GM19324 (cell line): ENCODE data around the gene BHMT.

Experiments used
- ATAC-seq: cut with Tn5 transposase; IDR thresholded peaks from one replicate; pipeline ENCODE4 v1.9.1; 2021; ENCODE audit warnings: mild to moderate bottlenecking, moderate library complexity; ENCODE audit not compliant: unreplicated experiment, low FRiP score

BHMT gene

GRCh38 chr5:79111387-79111959 lies at the start of gene BHMT:
Gene BHMT, plus strand, starts transcription at chr5:79111809. Its CDS starts 77 bp downstream, at chr5:79111886.
- ATAC-seq: no peak

- ATAC-seq: no peak
Measured at GRCh38 chr5:79062436-79062835, 49.2 kb upstream of the BHMT start.

- ATAC-seq: no peak
Measured at GRCh38 chr5:79069488-79070349, 41.9 kb upstream of the BHMT start, which contains the start of the genes BHMT2 and DMGDH. Gene BHMT2, plus strand, starts transcription at chr5:79069767. Its CDS starts 16 bp downstream, at chr5:79069783. Gene DMGDH, minus strand, starts transcription at chr5:79069674. Its CDS starts 54 bp downstream, at chr5:79069620.

- ATAC-seq: no peak
Measured at GRCh38 chr5:79070350-79070667, 41.3 kb upstream of the BHMT start.

- ATAC-seq: no peak
Measured at GRCh38 chr5:79074641-79075040, 37.0 kb upstream of the BHMT start.

GRCh38 chr5:79075646-79076426 lies 35.8 kb upstream of the BHMT start:
- ATAC-seq: no peak

- no peak for ATAC-seq
Measured at GRCh38 chr5:79076819-79077218, 34.8 kb upstream of the BHMT start.

GRCh38 chr5:79077680-79078365 lies 33.8 kb upstream of the BHMT start:
- ATAC-seq: no peak

- no peak for ATAC-seq
Measured at GRCh38 chr5:79080804-79081203, 30.8 kb upstream of the BHMT start.

GRCh38 chr5:79081779-79082178 lies 29.8 kb upstream of the BHMT start:
- no peak for ATAC-seq

GRCh38 chr5:79086116-79086515 lies 25.5 kb upstream of the BHMT start:
- no peak for ATAC-seq

- no peak for ATAC-seq
Measured at GRCh38 chr5:79088507-79088906, 23.1 kb upstream of the BHMT start.

- ATAC-seq: no peak
Measured at GRCh38 chr5:79091064-79091463, 20.5 kb upstream of the BHMT start.

- no peak for ATAC-seq
Measured at GRCh38 chr5:79093762-79094161, 17.8 kb upstream of the BHMT start.

- ATAC-seq: no peak
Measured at GRCh38 chr5:79105868-79106267, 5.7 kb upstream of the BHMT start.

GRCh38 chr5:79107020-79107796 lies 4.4 kb upstream of the BHMT start:
- ATAC-seq: no peak

GRCh38 chr5:79108086-79108485 lies 3.5 kb upstream of the BHMT start:
- no peak for ATAC-seq

GRCh38 chr5:79108792-79109191 lies 2.8 kb upstream of the BHMT start:
- ATAC-seq: no peak

GRCh38 chr5:79109527-79110492 lies 1.8 kb upstream of the BHMT start:
- ATAC-seq: no peak
